HG03521 (cell line): Measurements from ENCODE around the gene MVB12B.

Experiments
- ATAC-seq: cut with Tn5 transposase; IDR thresholded peaks from one replicate; pipeline ENCODE4 v1.9.1; 2021; ENCODE audit warnings: mild to moderate bottlenecking, moderate library complexity; ENCODE audit not compliant: unreplicated experiment

The MVB12B gene

DNA sequence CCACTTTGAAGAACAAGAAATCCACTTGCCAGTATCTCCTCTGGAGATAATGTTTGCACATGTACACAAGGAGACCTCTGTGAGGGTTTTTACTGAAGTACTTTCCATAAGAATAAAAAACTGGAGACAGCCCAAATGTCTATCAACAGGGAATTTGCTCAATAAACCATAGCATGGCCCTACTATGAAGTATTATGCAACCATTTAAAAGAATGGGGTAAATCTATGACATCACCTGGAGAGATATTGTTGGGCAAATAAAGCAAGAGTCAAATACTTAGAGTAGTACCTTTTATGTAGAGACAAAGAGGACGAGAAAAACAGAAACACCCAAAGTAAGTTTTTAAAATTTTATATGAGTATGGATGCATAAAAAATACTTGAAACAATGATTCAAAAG is 23.9 kb upstream of the MVB12B start:
- no peak for ATAC-seq

DNA sequence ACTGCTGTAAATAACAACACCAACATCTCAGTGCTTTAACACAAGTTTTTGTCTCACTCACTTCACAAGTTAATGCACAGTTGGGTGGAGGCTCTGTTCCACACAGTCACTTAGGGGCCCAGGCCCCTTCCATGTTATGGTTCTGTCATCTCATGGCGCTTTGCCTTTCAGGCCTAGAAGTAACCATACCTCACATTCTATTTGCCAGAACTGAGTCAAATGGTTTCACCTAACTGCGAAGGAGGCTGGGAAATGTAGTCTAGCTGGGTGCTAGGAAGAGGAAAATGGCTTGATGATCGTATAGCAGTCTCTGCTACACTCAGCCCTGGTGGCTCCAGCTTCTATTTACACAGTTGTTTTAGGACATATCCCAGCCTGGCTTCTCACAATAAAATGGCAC is 23.1 kb upstream of the MVB12B start:
- no peak for ATAC-seq

DNA sequence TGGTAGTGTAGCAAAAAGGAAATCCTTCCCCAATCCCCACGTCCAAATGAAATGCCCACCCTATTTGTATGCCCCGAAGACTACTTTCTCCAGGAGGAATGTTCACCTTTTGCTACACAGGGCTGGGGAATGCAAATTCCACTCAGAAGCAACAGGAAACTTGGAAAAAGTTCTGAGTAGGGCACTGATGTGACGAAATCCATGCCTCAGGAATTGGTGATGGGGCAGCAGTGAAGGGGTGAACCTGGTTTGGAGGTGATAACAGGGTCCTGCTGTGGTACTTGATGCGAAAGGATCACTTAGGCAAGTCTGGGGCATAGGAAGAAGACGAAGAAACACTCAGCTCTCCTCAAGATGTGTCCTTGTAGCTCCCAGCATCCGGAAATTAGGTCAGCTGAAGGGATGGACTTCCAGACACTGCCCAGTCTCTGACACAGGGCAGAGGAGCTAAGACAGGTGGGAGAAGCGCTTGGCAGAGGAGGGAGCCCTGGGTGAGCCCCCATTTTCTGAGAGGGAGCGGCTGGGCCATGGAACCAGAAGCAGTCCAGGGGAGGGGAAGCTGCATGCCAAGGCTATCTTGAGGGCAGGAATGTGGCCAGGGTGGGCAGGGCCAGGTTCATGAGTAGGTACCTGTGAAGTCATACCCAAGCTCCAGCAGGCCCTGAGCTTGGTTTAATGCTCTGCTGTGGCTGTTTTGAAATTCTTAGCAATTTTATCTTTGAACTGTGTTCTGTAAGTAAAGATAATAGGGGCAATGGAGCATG is 22.2 kb upstream of the MVB12B start:
- no peak for ATAC-seq

DNA sequence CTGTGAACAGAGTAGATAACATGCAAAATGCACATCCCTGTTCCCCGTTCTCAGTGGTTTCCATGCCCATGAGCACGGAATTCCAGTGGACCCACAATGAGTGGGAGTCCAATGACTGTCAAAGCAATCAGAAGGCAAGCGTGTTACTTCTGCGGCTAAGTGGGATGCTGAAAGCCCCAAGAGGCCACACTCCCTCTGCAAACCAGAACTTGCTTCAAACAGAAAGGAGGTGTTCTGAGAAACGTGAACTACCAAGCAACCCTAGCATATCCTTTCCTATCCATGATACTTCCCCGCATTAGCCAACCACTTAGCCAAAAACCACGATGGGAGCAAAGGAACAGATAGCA is 21.7 kb upstream of the MVB12B start:
- ATAC-seq = no peak

DNA sequence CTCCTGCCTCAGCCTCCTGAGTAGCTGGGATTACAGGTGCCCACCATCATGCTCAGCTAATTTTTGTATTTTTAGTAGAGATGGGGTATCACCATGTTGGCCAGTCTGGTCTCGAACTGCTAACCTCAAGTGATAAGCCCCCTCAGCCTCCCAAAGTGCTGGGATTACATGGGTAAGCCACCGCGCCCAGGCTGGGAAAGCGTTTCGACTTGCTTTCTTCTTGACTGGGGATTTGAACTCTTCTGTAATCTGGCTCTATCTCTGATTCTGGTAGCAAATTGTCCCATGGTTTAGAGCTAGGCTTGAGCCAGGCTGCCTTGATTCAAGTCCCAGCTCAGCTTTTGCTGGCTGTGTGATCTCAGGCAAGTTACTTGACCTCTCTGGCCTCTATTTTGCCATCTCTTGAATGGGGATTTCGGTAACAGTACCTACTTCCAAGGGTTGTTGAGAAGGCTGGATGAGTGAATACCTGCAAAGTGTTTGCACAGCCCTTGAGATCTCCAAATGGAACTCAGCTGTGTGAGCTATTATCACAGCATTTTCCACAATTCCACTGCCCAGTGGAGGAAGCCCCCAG is 20.5 kb upstream of the MVB12B start:
- no peak for ATAC-seq

DNA sequence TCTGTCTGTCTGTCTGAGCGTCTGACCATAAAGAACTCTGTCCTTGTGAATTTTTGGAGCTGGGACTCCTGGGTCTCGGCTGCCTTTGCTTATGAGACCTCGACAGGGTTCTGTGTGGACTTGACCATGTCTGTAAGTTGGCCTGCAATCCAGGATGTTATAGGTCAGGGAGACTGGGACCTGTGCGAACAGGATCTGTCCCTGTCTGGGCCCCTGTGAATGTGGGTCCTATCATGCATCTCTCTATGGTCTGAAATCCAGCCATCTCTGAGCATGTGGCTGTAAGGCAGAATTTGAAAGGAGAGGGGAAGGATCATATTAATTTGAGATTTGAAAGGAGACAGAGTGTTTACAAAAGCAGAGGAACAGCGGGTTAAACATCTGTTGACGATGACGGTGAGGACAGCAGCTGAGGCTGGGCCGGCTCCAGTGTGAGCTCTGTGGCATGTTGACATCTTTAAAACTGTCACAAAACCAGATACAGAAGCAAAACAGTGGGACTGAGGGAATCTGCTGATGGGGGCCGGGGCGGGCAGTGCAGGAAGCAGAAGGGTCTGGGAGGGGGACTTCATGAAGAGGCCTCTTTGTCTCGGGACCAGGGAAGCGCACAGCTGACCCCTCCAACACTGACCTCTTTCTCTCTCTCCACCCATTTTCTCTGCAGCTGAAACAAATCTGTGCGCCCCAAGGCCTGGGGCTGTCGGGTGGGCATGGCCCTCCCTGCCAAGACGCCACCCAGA is 19.1 kb upstream of the MVB12B start:
- ATAC-seq = no peak

DNA sequence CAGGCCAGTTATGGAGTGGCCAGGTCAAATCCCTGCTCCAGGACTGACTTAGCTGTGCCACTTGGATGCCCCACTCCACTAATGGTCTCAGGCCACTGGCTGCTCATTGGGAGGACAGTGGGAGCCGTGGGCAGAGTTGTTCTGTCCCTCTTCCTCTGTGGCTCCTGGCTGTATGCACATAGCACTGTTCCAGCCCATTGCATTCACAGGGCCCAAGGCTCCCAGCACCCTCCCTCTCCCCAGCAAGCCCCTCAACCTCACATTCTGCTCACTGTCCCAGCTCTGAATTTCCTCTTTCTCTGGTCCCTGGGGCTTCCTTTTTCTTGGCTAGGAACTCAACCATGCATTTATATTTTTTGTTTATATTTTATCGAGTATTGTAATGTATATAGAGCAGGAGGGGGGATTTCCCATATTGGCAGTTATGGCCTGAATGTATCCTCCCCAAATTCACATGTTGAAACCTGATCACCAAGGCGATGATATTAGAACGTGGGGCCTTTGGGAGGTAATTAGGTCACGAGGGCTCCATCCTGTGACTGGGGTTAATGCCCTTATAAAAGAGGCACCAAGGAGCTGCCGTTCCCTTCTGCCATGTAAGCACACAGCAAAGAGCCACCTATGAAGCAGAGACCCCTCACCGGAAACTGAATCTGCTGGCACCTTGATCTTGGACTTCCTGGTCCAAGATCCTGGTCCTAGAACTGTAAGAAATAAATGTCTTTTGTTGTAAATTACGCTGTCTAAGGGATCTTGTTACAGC is 17.0 kb upstream of the MVB12B start:
- no peak for ATAC-seq

DNA sequence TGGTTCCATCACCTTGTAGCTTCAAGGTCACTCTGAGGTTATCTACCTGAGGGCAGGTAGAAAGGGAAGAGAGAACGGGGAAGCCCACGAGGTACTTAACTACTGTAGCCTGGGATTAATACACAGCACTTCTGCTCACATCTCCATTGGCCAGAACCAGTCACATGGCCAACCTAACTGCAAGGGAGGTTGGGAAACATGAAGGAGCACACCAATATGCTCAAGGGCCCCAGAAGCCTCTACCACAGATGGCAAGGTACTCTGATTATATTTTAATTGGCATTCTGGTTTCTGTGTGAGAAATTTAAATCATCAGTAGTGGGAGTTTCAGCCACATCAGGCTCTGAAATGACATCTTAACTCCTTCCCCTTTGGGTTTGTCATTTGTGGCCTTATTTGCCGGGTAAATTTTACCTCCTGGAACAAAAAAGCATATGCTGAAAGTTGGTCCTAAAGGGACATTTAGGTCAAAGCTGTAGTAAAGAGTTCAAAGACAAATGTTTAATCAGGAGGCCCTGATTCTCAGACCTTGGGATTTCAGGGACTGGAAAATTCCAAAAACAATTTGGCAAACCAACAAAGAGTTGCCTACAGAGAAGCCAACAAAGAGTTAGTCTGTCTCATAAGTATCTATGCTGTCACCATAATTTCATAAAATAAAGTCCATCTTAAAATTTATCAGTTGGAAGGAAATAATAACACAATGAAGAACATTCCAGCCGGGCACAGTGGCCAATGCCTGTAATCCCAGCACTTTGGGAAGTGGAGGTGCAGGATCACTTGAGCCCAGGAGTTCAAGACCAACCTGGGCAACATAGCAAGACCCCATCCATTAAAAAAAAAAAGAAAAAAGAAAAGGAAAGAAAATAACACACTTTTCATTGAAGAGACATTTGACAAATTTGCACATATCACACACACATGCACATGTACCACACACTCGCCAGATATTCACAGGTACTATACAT is 13.8 kb upstream of the MVB12B start:
- ATAC-seq = no peak

DNA sequence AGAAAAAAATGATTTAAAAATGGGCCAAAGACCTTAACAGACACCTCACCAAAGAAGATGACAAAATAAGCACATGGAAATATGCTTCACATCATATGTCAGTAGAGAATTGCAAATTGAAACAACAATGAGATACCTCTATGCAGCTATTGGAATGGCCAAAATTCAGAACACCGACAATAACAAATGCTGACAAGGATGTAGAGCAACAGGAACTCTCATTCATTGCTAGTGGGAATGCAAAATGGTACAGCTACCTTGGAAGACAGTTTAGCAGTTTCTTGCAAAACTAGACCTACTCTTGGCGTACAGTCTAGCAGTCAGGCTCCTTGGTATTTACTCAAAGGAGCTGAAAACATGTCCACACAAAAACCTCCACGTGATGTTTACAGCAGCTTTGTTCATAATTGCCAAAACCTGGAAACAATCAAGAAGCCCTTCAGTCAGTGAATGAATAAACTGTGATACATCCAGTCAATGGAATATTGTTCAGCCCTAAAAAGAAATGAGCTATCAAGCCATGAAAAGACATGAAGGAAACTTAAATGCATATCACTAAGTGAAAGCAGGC is 10.5 kb upstream of the MVB12B start:
- ATAC-seq = no peak

DNA sequence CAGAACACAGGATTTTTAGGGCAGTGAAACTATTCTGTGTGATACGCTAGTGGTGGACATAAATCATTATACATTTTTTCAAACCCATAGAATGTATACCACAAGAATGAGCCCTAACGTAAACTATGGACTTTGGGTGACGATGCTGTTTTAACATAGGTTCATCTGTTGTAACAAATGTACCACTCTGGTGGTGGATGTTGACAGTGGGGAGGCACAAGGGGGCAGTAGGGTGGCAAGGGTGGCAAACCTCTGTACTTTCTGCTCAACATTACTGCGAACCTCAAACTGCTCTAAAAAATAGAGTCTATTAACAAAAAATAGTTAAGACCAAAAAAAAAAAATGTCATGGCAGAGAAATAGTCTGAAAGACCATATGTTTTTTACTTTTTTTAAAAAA is 9.1 kb upstream of the MVB12B start:
- ATAC-seq = no peak

DNA sequence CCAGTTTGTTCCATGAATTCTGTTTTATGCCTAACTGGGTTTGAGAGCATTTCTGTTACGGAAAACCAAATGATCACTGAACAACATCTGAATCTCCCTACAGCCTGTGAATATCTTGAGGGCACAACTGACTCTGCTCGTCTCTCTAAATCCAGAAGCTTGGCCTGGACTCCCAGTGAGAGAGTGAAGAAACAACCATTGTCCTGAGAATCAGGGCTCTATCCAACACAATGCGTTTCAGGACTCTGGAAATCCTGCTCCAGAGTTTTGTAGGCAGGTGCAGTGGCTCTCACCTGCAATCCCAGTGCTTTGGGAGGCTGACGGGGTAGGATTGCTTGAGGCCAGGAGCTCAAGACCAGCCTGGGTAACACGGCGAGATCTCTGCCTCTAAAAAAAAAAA is 7.8 kb upstream of the MVB12B start:
- ATAC-seq = no peak

DNA sequence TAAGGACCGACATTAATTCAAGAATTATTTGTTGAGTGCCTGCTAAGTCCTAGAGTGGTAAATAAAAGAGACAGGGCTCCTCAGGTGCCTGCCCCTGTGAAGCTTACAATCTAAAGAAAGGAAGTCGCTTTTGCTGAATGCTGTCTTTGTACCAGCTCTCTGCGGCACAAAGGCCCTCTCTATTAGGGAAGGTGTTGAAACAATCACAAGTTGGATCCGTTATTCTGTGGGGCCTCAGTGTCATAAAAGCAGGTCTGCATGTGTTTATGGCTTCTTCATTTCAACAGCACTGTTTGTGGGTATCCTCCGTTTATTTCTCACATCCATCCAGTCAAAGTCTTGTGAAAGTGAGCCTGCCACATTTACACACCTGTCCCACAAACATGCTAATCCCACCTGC is 7.0 kb upstream of the MVB12B start:
- no peak for ATAC-seq

DNA sequence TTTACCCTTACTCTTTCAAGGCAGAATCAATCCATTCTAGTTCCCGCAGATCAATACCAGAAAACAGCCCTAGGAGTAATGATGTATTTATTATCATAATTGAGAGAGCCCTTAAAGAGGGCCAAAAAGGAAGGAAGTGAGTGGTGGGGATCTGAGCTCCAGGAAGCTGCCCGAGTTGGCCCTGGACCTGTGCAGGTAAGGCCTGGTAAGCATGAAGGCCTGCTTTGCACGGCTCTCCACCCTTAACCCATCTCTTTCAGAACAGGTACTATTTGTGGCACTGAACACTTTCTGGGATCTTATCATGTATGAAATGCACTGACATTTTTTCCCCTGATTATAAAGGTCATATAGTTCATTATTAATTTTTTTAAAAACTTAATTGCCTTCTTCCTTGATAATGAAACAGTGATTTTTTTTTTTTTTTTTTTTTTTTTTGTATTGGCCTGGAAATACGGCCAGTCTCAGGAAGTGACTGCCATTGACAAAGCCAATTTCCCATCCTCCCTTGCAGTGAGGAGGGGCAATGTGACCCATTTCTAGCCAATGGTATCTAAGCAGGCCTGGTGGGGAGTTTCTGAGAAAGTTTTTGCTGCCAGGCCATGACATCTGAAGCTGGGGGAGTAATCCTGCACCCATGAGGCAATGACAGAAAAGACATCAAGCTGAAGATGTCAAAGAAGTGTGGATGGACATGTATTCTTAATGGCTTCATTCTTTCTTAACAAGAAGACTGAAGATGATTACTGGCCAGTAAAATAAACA is 6.3 kb upstream of the MVB12B start:
- ATAC-seq = no peak

DNA sequence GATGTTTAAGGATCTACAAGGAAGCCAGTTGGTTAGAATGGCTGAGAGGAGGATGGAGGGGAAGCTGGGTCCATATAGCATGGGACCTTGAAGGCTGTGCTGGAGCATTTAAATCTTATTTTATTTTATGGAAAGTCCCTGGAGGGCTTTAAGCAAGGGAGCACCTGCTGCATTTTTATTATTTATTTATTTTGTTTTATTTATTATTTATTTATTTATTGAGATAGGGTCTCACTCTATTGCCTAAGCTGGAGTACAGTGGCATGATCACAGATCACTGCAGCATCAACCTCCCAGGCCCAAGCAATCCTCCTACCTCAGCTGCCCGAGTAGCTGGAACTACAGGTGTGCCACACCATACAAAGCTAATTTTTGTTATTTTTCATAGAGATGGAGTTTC is 4.9 kb upstream of the MVB12B start:
- no peak for ATAC-seq

DNA sequence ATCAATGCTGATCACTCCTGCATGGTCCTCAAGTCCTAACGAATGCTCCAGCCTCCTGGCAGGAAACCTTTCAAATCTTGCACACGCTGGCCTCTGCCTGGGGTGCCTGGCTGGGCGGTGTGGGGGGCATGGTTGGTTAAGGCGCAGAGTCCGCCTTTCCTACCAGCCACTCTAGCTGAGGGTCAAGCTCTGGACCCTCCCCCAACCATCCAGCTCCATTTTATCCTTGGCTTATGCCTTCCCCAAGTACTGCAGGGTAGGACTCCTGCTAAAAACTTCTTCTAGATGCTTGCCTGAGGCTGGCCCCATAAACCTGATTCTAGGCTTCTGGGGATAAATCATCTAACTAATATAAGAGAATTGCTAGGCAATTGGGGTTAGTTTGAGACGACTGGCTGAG is 808 bp upstream of the MVB12B start:
- no peak for ATAC-seq

DNA sequence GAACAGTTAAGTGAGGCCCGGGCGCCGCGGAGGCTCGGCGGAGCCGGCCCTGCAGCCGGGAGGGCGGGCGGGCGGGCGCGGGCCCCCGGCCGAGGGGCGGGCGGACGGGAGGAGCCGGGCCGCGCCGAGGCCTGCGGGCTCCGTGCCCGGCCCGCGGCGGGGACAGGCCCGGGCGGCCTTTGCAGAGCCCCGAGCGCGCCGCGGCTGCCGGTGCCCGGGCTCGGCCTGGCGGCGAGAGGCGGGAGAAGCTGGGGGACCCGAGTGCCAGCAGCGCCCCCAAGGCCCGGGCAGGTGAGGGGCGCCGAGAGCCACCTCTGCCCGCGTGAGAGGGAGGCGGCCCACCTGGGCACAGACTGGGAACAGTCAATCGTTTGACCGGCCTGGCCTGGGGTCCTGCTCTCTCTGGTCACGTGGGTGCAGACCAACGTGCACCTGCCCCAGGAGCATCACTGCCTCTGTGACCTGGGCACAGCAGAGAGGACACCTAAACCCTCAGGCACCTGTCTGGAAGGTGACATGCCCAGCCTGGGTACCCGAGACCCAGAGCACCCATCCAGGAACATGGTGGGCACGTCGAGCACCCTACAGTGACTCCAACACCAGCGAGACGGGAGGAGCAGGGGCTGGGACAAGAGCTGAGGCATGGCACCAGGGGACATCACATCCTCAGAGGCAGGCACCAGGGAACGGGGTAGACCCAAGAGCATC is 531 bp downstream of the MVB12B start:
- no peak for ATAC-seq

DNA sequence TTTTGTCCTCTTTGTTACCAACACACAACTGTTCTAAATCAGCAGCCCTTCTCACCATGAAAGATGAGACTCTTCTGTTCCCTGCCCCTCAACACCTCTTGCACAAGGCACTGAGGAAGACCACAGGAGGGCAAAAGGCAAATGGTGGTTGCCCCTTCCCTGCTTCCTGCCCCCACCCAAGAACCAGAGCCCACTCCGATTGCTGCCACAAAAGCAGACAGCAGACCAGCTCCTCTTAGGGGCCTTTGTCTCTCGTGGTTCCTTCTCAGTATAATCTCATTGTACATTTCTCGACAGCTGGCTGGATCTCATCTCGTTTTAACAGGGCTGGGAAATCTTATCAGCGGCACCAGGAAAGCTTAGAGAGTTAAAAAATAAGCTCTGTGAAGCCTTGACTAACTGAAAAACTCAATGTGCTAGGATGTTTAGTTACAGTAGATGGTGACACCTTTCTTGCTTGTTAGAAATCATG is 1.1 kb downstream of the MVB12B start:
- no peak for ATAC-seq

DNA sequence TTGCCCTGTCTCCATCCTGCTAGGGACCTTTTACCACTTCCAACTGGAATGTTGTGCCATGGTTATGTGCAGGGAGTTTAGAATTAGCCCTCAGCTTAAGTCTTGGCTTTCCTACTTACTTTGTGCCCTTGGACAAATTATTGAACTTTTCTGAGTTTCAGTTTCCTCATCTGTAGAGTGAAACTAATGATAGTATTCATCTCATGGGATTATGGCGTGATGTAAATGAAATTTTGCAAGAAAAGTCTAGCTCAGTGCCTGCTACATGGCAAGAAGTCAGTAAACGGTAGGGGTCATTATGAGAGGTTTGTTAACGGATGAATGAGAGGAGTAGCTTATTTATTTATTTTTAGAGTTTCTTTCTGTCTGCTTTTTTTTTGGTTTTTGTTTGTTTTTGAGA is 1.8 kb downstream of the MVB12B start:
- ATAC-seq = no peak
